Measurements from ENCODE around the gene TCEA2. TPM values are rescaled to one million over a fixed set of nuclear protein-coding genes. Genes with fewer than 3 reads are reported as not detected.

TCEA2 gene
- total and polyA plus RNA-seq, 2 of the 13 experiments (the other 11 are each of a cell fraction or from before 2014, with no cell fraction given) = 28.1 to 33.7 TPM

GRCh38 chr20:64063389-64064144 is 569 bp downstream of the TCEA2 start (continued):
- TF ChIP-seq ZNF672 (CRISPR knock-in tag; IDR thresholded peaks at IDR 0.05) (no peak), IKZF5 (CRISPR knock-in tag; IDR thresholded peaks at IDR 0.05) (no peak), MXD3 (CRISPR knock-in tag; IDR thresholded peaks at IDR 0.05) (0 out of 2 replicates have a peak, but pooled peaks have one; percentile 42), ZNF20 (CRISPR knock-in tag; IDR thresholded peaks at IDR 0.05) (no peak), ZNF768 (CRISPR knock-in tag; IDR thresholded peaks at IDR 0.05) (peak; percentile 36; the same call in 1 of the 2 replicates), ZNF430 (CRISPR knock-in tag; IDR thresholded peaks at IDR 0.05) (peak; percentile 83; the same call in 1 of the 2 replicates), ELF1 (CRISPR knock-in tag; IDR thresholded peaks at IDR 0.05) (peak; percentile 38; the same call in 1 of the 2 replicates), HNF4G (IDR thresholded peaks at IDR 0.05; ENCODE audit: borderline replicate concordance, low read depth, low read length) (peak; percentile 27; the same call in 1 of the 2 replicates), HNF4G (CRISPR knock-in tag; IDR thresholded peaks at IDR 0.05; ENCODE audit: borderline replicate concordance, low read depth) (peak; percentile 59; the same call in 1 of the 2 replicates), SAFB2 (CRISPR knock-in tag; IDR thresholded peaks at IDR 0.05; ENCODE audit: borderline replicate concordance, low read depth) (no peak; the same call in 1 of the 2 replicates), NONO (IDR thresholded peaks at IDR 0.05) (no peak), NONO (CRISPR knock-in tag; conservative IDR thresholded peaks at IDR 0.05) (no peak; the same call in none of the 2 replicates), RFX1 (IDR thresholded peaks at IDR 0.05) (peak; percentile 5; the same call in 1 of the 2 replicates), RFXAP (CRISPR knock-in tag; IDR thresholded peaks at IDR 0.05; ENCODE audit: borderline replicate concordance) (no peak; the same call in 1 of the 2 replicates), ZBTB46 (CRISPR knock-in tag; IDR thresholded peaks at IDR 0.05; ENCODE audit: borderline replicate concordance) (no peak), ZNF619 (CRISPR knock-in tag; IDR thresholded peaks at IDR 0.05) (peak; percentile 11; the same call in 1 of the 2 replicates)
- TF ChIP-seq, protein P1, sequence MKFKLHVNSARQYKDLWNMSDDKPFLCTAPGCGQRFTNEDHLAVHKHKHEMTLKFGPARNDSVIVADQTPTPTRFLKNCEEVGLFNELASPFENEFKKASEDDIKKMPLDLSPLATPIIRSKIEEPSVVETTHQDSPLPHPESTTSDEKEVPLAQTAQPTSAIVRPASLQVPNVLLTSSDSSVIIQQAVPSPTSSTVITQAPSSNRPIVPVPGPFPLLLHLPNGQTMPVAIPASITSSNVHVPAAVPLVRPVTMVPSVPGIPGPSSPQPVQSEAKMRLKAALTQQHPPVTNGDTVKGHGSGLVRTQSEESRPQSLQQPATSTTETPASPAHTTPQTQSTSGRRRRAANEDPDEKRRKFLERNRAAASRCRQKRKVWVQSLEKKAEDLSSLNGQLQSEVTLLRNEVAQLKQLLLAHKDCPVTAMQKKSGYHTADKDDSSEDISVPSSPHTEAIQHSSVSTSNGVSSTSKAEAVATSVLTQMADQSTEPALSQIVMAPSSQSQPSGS (CRISPR knock-in tag; IDR thresholded peaks at IDR 0.05) = no peak
- TF ChIP-seq, protein P2, sequence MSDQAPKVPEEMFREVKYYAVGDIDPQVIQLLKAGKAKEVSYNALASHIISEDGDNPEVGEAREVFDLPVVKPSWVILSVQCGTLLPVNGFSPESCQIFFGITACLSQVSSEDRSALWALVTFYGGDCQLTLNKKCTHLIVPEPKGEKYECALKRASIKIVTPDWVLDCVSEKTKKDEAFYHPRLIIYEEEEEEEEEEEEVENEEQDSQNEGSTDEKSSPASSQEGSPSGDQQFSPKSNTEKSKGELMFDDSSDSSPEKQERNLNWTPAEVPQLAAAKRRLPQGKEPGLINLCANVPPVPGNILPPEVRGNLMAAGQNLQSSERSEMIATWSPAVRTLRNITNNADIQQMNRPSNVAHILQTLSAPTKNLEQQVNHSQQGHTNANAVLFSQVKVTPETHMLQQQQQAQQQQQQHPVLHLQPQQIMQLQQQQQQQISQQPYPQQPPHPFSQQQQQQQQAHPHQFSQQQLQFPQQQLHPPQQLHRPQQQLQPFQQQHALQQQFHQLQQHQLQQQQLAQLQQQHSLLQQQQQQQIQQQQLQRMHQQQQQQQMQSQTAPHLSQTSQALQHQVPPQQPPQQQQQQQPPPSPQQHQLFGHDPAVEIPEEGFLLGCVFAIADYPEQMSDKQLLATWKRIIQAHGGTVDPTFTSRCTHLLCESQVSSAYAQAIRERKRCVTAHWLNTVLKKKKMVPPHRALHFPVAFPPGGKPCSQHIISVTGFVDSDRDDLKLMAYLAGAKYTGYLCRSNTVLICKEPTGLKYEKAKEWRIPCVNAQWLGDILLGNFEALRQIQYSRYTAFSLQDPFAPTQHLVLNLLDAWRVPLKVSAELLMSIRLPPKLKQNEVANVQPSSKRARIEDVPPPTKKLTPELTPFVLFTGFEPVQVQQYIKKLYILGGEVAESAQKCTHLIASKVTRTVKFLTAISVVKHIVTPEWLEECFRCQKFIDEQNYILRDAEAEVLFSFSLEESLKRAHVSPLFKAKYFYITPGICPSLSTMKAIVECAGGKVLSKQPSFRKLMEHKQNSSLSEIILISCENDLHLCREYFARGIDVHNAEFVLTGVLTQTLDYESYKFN (CRISPR knock-in tag; conservative IDR thresholded peaks at IDR 0.05) = no peak
- TF ChIP-seq, protein P3, sequence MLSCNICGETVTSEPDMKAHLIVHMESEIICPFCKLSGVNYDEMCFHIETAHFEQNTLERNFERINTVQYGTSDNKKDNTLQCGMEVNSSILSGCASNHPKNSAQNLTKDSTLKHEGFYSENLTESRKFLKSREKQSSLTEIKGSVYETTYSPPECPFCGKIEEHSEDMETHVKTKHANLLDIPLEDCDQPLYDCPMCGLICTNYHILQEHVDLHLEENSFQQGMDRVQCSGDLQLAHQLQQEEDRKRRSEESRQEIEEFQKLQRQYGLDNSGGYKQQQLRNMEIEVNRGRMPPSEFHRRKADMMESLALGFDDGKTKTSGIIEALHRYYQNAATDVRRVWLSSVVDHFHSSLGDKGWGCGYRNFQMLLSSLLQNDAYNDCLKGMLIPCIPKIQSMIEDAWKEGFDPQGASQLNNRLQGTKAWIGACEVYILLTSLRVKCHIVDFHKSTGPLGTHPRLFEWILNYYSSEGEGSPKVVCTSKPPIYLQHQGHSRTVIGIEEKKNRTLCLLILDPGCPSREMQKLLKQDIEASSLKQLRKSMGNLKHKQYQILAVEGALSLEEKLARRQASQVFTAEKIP (CRISPR knock-in tag; IDR thresholded peaks at IDR 0.05; ENCODE audit: borderline replicate concordance) = no peak
